Measurements from ENCODE around the gene TIMP3. TPM values are rescaled to one million over a fixed set of nuclear protein-coding genes. Genes with fewer than 3 reads are reported as not detected.

TIMP3 gene
- total and polyA plus RNA-seq, 2 donors (not counting 3 experiments of a cell fraction or from before 2014, with no cell fraction given): 0.22 to 2.0 TPM

DNA sequence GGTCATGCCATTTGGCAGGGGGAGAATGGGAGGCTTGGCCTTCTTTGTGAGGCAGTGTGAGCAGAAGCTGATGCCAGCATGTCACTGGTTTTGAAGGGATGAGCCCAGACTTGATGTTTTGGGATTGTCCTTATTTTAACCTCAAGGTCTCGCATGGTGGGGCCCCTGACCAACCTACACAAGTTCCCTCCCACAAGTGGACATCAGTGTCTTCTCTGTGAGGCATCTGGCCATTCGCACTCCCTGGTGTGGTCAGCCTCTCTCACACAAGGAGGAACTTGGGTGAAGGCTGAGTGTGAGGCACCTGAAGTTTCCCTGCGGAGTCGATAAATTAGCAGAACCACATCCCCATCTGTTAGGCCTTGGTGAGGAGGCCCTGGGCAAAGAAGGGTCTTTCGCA lies 59.8 kb downstream of the TIMP3 start:
- H3K36me3 ChIP-seq (ENCODE audit: control insufficient read depth in 2 of 2, extremely low read depth in 1 of 2, insufficient read depth in 2 of 2, low read length in 2 of 2): no peaks in the 10 kb centered on the region
- H3K9me3 ChIP-seq (replicated peaks; ENCODE audit: control insufficient read depth, insufficient read depth, low read length): peaks cover 7% of the 10 kb centered on the region
- no peak overlapping the region for H3K9ac ChIP-seq (replicated peaks; ENCODE audit: extremely low read depth, insufficient read depth, low read length)
- POLR2A ChIA-PET: no interaction called here
- H3K79me2 ChIP-seq (ENCODE audit: control insufficient read depth, insufficient read depth, low read length): no peaks in the 10 kb centered on the region
- H3K27ac ChIP-seq (ENCODE audit: insufficient read depth, low read depth, low read length): no peak overlapping the region
- CTCF ChIA-PET: no interaction called here
- H2AFZ ChIP-seq (ENCODE audit: low read depth, low read length): no peak overlapping the region
- BruUV-seq (replicated peaks): no TSS peak
- no peak overlapping the region for H3K4me2 ChIP-seq (ENCODE audit: insufficient read depth, low read length)
- no peak overlapping the region for H3K4me3 ChIP-seq (replicated peaks in 1 of 3; ENCODE audit: insufficient read depth in 1 of 3, low read depth in 1 of 3, low read length in 3 of 3)
- H4K20me1 ChIP-seq (replicated peaks; ENCODE audit: control insufficient read depth, extremely low read depth, insufficient read depth, low read length): no peaks in the 10 kb centered on the region
- no peaks in the 10 kb centered on the region for H3K4me1 ChIP-seq (ENCODE audit: control insufficient read depth, extremely low read depth, insufficient read depth, low read length)
- H3K9me1 ChIP-seq (replicated peaks; ENCODE audit: control insufficient read depth, extremely low read depth, insufficient read depth, low read length): no peaks in the 10 kb centered on the region
- no peak for FAIRE-seq
- no peak for DNase-seq (ENCODE audit: low read depth, low spot score)
- no peaks in the 10 kb centered on the region for H3K27me3 ChIP-seq (ENCODE audit: control insufficient read depth in 2 of 2, insufficient read depth in 2 of 2, low read length in 2 of 2)
- dilution Hi-C loops (cut with MboI; ENCODE audit: extremely low pct_ligation_motif_present, low sequenced_read_pairs) (no loop called here), intact Hi-C loops (cut with micrococcal nuclease) (no loop called here)
- TF ChIP-seq MYC (IDR thresholded peaks at IDR 0.05; ENCODE audit: low read depth, low read length) (no peak), JUN (IDR thresholded peaks at IDR 0.05; ENCODE audit: borderline replicate concordance, insufficient read depth, insufficient read length, low read depth) (no peak), EZH2 (IDR thresholded peaks at IDR 0.05; ENCODE audit: borderline replicate concordance, low read depth, low read length, severe bottlenecking) (no peak), FOS (IDR thresholded peaks at IDR 0.05; ENCODE audit: borderline replicate concordance, insufficient read depth, low read length) (no peak), POLR2A (IDR thresholded peaks at IDR 0.05; ENCODE audit: low read depth, low read length) (no peak), GATA2 (IDR thresholded peaks at IDR 0.05; ENCODE audit: insufficient read depth, insufficient read length, low read depth, low read length) (no peak), POLR2AphosphoS5 (IDR thresholded peaks at IDR 0.05; ENCODE audit: insufficient read depth, low read depth, low read length) (no peak)
- TF ChIP-seq, protein P1, sequence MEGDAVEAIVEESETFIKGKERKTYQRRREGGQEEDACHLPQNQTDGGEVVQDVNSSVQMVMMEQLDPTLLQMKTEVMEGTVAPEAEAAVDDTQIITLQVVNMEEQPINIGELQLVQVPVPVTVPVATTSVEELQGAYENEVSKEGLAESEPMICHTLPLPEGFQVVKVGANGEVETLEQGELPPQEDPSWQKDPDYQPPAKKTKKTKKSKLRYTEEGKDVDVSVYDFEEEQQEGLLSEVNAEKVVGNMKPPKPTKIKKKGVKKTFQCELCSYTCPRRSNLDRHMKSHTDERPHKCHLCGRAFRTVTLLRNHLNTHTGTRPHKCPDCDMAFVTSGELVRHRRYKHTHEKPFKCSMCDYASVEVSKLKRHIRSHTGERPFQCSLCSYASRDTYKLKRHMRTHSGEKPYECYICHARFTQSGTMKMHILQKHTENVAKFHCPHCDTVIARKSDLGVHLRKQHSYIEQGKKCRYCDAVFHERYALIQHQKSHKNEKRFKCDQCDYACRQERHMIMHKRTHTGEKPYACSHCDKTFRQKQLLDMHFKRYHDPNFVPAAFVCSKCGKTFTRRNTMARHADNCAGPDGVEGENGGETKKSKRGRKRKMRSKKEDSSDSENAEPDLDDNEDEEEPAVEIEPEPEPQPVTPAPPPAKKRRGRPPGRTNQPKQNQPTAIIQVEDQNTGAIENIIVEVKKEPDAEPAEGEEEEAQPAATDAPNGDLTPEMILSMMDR (IDR thresholded peaks at IDR 0.05; ENCODE audit: extremely low read depth in 1 of 2, insufficient read depth in 1 of 2, low read depth in 1 of 2, low read length in 2 of 2): no peak
- TF ChIP-seq, protein P2, sequence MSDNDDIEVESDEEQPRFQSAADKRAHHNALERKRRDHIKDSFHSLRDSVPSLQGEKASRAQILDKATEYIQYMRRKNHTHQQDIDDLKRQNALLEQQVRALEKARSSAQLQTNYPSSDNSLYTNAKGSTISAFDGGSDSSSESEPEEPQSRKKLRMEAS (IDR thresholded peaks at IDR 0.05; ENCODE audit: insufficient read depth, insufficient read length): no peak
